GM15510 (cell line): Measurements from ENCODE around the gene FSTL4.

ENCODE experiments used
- POLR2A ChIP-seq: IDR thresholded peaks from 3 replicates; pipeline ENCODE4 v1.6.1; 2011; ENCODE audit warnings: borderline replicate concordance; ENCODE audit not compliant: insufficient read length; ENCODE audit errors: extremely low read depth

FSTL4 gene

GRCh38 chr5:133612249-133612860 lies at the start of gene FSTL4:
FSTL4 (minus strand) TSS chr5:133612541.
- TF ChIP-seq POLR2A = no peak

- no peak for TF ChIP-seq POLR2A
Observed at GRCh38 chr5:133661389-133661788, 49.0 kb upstream of the FSTL4 start.

- TF ChIP-seq POLR2A = no peak
Observed at GRCh38 chr5:133658327-133658726, 46.0 kb upstream of the FSTL4 start.

- TF ChIP-seq POLR2A = no peak
Observed at GRCh38 chr5:133657036-133657435, 44.7 kb upstream of the FSTL4 start.

GRCh38 chr5:133655966-133656365 lies 43.6 kb upstream of the FSTL4 start:
- no peak for TF ChIP-seq POLR2A

- TF ChIP-seq POLR2A = no peak
Observed at GRCh38 chr5:133653760-133654049, 41.4 kb upstream of the FSTL4 start.

- no peak for TF ChIP-seq POLR2A
Observed at GRCh38 chr5:133652951-133653759, 40.8 kb upstream of the FSTL4 start.

GRCh38 chr5:133644000-133644865 lies 31.9 kb upstream of the FSTL4 start:
- no peak for TF ChIP-seq POLR2A

GRCh38 chr5:133643365-133643764 lies 31.0 kb upstream of the FSTL4 start:
- no peak for TF ChIP-seq POLR2A

- no peak for TF ChIP-seq POLR2A
Observed at GRCh38 chr5:133642153-133642722, 29.9 kb upstream of the FSTL4 start.

- no peak for TF ChIP-seq POLR2A
Observed at GRCh38 chr5:133641683-133642082, 29.3 kb upstream of the FSTL4 start.

GRCh38 chr5:133639850-133640528 lies 27.6 kb upstream of the FSTL4 start:
- no peak for TF ChIP-seq POLR2A

GRCh38 chr5:133638436-133638835 lies 26.1 kb upstream of the FSTL4 start:
- TF ChIP-seq POLR2A = no peak

GRCh38 chr5:133637206-133637605 lies 24.9 kb upstream of the FSTL4 start:
- no peak for TF ChIP-seq POLR2A
